PFSK-1 (cell line): Measurements from ENCODE around the gene CAMK4.

Source experiments
- FOXP2 ChIP-seq: optimal IDR thresholded peaks from 2 replicates; pipeline ENCODE3; 2011; ENCODE audit warnings: borderline replicate concordance, control low read depth, inconsistent platforms; ENCODE audit not compliant: insufficient read depth; ENCODE audit errors: extremely low read length, extremely low read depth
- POLR2AphosphoS5 ChIP-seq: IDR thresholded peaks from 2 replicates; pipeline ENCODE4 v1.6.1; 2012; ENCODE audit warnings: low read depth, mild to moderate bottlenecking, control low read depth, low read length, moderate library complexity
- TF ChIP-seq, protein P1 (sequence below), 2 experiments: IDR thresholded peaks; 2 replicates each; pipeline versions ENCODE4 v1.6.1 to v1.8.0; 2011 to 2012; ENCODE audit warnings: low read depth in 2 of 2, low read length in 2 of 2, control low read depth in 1 of 2, inconsistent platforms in 1 of 2, mild to moderate bottlenecking in 1 of 2, moderate library complexity in 1 of 2; ENCODE audit not compliant: insufficient read depth in 1 of 2

DNA sequence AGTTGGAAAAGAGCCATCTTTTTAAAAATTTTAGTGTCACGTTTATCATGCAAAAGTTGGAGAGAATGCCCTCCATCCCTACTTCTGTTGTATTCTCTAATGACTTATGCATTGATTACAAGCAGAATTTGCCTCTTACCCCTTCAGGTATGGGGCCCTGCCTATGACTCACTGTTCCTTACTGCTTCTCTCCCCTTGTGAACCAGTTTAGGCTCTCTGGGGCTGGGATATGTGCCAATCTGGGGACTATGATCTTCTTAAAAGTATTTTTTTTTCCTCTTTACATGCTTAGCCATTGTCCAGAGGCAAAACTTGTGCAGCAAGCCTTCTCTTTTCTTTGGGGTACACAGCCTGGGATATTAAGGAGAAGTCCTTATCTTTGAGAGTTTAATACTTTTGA is 37.4 kb downstream of the CAMK4 start:
- no peak for TF ChIP-seq POLR2AphosphoS5
- TF ChIP-seq, protein P1, sequence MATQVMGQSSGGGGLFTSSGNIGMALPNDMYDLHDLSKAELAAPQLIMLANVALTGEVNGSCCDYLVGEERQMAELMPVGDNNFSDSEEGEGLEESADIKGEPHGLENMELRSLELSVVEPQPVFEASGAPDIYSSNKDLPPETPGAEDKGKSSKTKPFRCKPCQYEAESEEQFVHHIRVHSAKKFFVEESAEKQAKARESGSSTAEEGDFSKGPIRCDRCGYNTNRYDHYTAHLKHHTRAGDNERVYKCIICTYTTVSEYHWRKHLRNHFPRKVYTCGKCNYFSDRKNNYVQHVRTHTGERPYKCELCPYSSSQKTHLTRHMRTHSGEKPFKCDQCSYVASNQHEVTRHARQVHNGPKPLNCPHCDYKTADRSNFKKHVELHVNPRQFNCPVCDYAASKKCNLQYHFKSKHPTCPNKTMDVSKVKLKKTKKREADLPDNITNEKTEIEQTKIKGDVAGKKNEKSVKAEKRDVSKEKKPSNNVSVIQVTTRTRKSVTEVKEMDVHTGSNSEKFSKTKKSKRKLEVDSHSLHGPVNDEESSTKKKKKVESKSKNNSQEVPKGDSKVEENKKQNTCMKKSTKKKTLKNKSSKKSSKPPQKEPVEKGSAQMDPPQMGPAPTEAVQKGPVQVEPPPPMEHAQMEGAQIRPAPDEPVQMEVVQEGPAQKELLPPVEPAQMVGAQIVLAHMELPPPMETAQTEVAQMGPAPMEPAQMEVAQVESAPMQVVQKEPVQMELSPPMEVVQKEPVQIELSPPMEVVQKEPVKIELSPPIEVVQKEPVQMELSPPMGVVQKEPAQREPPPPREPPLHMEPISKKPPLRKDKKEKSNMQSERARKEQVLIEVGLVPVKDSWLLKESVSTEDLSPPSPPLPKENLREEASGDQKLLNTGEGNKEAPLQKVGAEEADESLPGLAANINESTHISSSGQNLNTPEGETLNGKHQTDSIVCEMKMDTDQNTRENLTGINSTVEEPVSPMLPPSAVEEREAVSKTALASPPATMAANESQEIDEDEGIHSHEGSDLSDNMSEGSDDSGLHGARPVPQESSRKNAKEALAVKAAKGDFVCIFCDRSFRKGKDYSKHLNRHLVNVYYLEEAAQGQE (IDR thresholded peaks at IDR 0.05; ENCODE audit: insufficient read depth in 1 of 2, low read depth in 2 of 2, low read length in 2 of 2): no peak
- no peak for TF ChIP-seq FOXP2
